ENCODE results near the gene SLX4.

The SLX4 gene

GRCh38 chr16:3646348-3646920 is 35.0 kb upstream of the SLX4 start:
- in situ Hi-C loops (cut with HindIII; ENCODE audit: low pct_unique_long_range_greater_than_20kb, low sequenced_read_pairs), result no loop called here
- TF ChIP-seq JUND (IDR thresholded peaks at IDR 0.05; ENCODE audit: low read depth), result peak; percentile 71; the same call in 1 of the 2 replicates
- peak; percentile 79 to 80 for DNase-seq (ENCODE audit: low read depth in 1 of 2, low spot score in 1 of 2)

- in situ Hi-C loops (cut with HindIII; ENCODE audit: low pct_unique_long_range_greater_than_20kb, low sequenced_read_pairs), result no loop called here
- peak in 1 of 2 experiments; percentile 13 for DNase-seq (ENCODE audit: low read depth in 1 of 2, low spot score in 1 of 2)
Observed at GRCh38 chr16:3645504-3646347, 34.3 kb upstream of the SLX4 start.

GRCh38 chr16:3645108-3645503 is 33.7 kb upstream of the SLX4 start:
- DNase-seq (ENCODE audit: low read depth in 1 of 2, low spot score in 1 of 2), result no peak
- TF ChIP-seq JUND (IDR thresholded peaks at IDR 0.05; ENCODE audit: low read depth), result no peak
- in situ Hi-C loops (cut with HindIII; ENCODE audit: low pct_unique_long_range_greater_than_20kb, low sequenced_read_pairs), result no loop called here

More at GRCh38 chr16:3645504-3646347, 34.3 kb upstream of the SLX4 start:
- no peak for TF ChIP-seq JUND (IDR thresholded peaks at IDR 0.05; ENCODE audit: low read depth)

GRCh38 chr16:3643095-3643730 is 31.8 kb upstream of the SLX4 start:
- no peak for TF ChIP-seq JUND (IDR thresholded peaks at IDR 0.05; ENCODE audit: low read depth)
- in situ Hi-C loops (cut with HindIII; ENCODE audit: low pct_unique_long_range_greater_than_20kb, low sequenced_read_pairs), result no loop called here
- DNase-seq (ENCODE audit: low read depth in 1 of 2, low spot score in 1 of 2), result no peak

GRCh38 chr16:3642397-3643094 is 31.1 kb upstream of the SLX4 start:
- peak; percentile 68 to 86 for DNase-seq (ENCODE audit: low read depth in 1 of 2, low spot score in 1 of 2)
- peak; percentile 85 for TF ChIP-seq JUND (IDR thresholded peaks at IDR 0.05; ENCODE audit: low read depth)
- in situ Hi-C loops (cut with HindIII; ENCODE audit: low pct_unique_long_range_greater_than_20kb, low sequenced_read_pairs), result no loop called here

- in situ Hi-C loops (cut with HindIII; ENCODE audit: low pct_unique_long_range_greater_than_20kb, low sequenced_read_pairs), result no loop called here
Observed at GRCh38 chr16:3641801-3642396, 30.5 kb upstream of the SLX4 start.

GRCh38 chr16:3640632-3641501 is 29.5 kb upstream of the SLX4 start:
- no peak for DNase-seq (ENCODE audit: low read depth in 1 of 2, low spot score in 1 of 2)
- in situ Hi-C loops (cut with HindIII; ENCODE audit: low pct_unique_long_range_greater_than_20kb, low sequenced_read_pairs), result no loop called here
- no peak for TF ChIP-seq JUND (IDR thresholded peaks at IDR 0.05; ENCODE audit: low read depth)

More at GRCh38 chr16:3641801-3642396, 30.5 kb upstream of the SLX4 start:
- TF ChIP-seq JUND (IDR thresholded peaks at IDR 0.05; ENCODE audit: low read depth), result no peak
- no peak for DNase-seq (ENCODE audit: low read depth in 1 of 2, low spot score in 1 of 2)

GRCh38 chr16:3640207-3640606 is 28.8 kb upstream of the SLX4 start:
- in situ Hi-C loops (cut with HindIII; ENCODE audit: low pct_unique_long_range_greater_than_20kb, low sequenced_read_pairs), result no loop called here
- DNase-seq (ENCODE audit: low read depth in 1 of 2, low spot score in 1 of 2), result no peak
- TF ChIP-seq JUND (IDR thresholded peaks at IDR 0.05; ENCODE audit: low read depth), result no peak

GRCh38 chr16:3638916-3639644 is 27.7 kb upstream of the SLX4 start:
- in situ Hi-C loops (cut with HindIII; ENCODE audit: low pct_unique_long_range_greater_than_20kb, low sequenced_read_pairs), result no loop called here
- TF ChIP-seq JUND (IDR thresholded peaks at IDR 0.05; ENCODE audit: low read depth), result no peak
- no peak for DNase-seq (ENCODE audit: low read depth in 1 of 2, low spot score in 1 of 2)

GRCh38 chr16:3637371-3637923 is 26.0 kb upstream of the SLX4 start:
- in situ Hi-C loops (cut with HindIII; ENCODE audit: low pct_unique_long_range_greater_than_20kb, low sequenced_read_pairs), result no loop called here
- peak in 1 of 2 experiments; percentile 48 for DNase-seq (ENCODE audit: low read depth in 1 of 2, low spot score in 1 of 2)
- TF ChIP-seq JUND (IDR thresholded peaks at IDR 0.05; ENCODE audit: low read depth), result no peak
